HG02763 (cell line): ENCODE measurements around the gene NELL2.
A peak's percentile ranks its signal among the peaks of the same experiment; 100 is the strongest.
"Not testable (repeated sequence)": the region's sequence is repeated elsewhere in the genome, so short reads cannot be mapped to it uniquely, and the experiment has no call there.

Source experiments
- ATAC-seq: cut with Tn5 transposase; IDR thresholded peaks from one replicate; pipeline ENCODE4 v1.9.1; 2021; ENCODE audit warnings: mild to moderate bottlenecking, moderate library complexity; ENCODE audit not compliant: unreplicated experiment

The NELL2 gene

DNA sequence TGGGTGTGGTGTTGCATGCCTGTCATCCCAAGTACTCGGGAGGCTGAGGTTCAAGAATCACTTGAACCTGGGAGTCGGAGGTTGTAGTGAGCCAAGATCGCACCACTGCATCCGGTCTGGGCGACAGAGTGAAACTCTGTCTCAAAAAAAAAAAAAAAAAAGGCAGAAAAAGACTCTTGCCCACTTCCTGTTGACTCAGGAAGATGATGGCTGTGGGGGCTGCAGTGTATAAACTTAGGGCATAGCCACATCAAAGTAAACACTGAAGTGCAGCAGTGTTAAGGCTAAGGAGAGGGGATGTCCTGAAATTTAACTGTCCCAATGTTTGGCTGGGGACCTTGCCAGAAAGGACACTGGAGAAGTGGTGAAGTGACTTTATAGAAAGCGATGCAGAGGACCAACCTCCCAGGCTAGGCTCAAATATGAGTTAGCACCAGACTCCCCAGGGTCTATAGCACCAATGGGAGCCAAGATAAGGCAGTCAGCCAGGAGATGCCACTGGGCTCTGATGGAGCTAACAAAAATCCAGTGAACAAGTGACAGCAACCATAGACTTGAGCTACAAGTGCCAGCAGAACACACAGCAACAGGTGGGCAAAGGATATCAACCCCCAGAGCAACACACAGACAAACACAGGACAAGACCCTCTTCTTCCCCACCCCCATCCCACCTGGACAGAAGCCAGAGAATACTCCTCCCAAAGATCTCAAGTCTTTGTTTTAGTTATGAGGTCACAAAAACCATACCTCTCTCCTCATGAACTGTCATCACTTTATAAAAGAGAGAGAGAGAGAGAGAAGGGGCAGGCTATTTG is 28.0 kb downstream of the NELL2 start:
- ATAC-seq = peak; percentile 86

DNA sequence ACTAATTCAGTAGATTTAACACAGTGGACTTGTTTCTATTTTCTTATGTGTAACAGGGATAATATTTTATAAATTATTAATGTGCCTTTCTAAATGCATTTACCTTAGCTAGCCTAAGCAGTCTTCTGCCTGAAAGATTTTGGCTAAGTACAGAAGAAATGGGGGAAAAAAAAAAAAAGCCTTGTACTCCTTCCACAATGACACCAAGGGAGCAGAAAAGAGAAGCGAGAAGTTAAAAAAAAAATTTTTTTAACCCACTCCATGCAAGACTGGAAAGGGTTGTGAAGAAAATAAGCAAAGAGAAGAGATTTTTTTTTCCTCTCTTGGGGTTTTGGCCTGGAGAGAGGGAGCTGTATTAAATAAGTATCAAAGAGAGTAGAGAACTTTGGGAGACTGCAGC is 28.7 kb downstream of the NELL2 start:
- peak; percentile 17 for ATAC-seq

DNA sequence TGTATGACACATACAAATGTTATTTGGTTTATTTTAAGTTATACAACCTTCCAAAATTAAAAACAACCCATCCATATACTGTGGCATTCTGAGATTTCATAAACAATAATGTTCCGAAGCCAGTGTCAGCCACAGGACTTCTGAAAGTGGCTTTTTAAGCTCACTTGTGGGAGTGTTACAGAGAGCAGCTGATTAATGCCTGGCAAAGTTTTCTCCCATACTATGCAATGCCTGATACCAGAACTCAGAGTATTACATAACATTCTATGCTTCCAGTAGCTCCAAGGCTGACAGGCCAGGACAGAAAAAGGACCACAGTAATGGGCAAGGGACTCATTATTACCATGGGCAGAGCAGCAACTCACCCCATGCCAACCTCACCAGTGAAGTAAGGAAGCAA is 29.3 kb downstream of the NELL2 start:
- ATAC-seq = no peak

DNA sequence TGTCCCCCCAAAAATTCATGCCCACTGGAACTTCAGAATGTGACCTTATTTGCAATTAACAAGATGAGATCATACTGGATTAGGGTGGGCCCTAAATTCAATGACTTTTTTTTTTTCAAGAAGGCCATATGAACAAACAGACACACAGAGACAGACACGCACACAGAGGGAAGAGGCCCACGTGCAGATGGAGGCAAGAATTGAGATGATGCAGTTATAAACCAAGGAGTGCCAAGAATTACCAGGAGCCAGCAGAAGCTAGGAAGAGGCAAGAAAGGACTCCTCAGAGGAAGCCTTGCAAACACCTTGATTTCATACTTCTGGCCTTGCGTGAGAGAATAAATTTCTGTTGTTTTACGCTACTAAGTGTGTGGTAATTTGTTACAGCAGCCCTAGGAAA is 33.4 kb downstream of the NELL2 start:
- no peak for ATAC-seq

DNA sequence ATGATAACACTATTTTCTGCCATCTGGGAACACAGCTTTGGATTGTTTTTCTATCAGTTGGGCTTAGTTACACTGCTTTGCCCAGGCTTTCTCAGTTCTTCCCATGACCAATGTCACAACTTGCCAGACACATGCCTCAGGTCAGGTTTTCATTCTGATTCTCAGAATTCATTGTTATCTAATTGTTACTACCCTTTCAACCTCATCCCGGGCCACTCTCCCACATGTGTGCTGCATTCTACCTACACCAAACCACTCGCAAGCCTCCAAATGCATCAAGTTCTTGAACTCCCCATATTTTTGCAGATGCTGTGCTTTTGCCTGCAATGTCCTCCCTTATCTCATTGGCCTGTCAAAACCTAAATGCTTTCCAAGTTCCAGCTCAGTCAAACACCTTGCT is 36.3 kb downstream of the NELL2 start:
- ATAC-seq = no peak

DNA sequence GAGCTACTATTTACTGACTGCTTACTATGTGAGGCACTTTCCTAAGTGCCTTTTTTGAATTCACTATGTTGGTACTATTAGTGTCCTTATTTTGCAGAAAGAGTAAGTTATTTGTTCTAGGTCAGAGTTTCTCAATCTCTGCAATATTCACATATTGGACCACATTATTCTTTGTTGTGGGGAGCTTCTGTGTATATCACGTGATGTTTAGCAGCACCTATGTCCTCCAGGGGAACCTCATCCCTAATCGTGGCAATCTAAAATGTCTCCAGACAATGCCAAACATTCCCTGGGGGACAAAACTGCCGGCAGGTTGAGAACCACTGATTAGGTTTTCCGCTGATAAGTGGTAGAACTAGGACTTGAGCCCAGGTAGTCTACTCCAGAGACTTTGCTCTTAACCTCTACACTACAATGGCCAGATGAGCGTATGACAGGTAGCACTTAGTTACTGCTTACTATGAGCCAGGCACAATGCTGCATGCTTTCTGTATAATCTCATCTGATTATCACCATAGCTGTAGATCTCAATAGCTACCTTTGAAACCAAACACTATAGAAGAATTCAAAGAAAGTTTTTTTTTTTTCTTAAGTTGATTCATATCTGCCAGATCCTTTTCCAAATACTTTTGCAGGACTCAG is 38.9 kb downstream of the NELL2 start:
- ATAC-seq = no peak

DNA sequence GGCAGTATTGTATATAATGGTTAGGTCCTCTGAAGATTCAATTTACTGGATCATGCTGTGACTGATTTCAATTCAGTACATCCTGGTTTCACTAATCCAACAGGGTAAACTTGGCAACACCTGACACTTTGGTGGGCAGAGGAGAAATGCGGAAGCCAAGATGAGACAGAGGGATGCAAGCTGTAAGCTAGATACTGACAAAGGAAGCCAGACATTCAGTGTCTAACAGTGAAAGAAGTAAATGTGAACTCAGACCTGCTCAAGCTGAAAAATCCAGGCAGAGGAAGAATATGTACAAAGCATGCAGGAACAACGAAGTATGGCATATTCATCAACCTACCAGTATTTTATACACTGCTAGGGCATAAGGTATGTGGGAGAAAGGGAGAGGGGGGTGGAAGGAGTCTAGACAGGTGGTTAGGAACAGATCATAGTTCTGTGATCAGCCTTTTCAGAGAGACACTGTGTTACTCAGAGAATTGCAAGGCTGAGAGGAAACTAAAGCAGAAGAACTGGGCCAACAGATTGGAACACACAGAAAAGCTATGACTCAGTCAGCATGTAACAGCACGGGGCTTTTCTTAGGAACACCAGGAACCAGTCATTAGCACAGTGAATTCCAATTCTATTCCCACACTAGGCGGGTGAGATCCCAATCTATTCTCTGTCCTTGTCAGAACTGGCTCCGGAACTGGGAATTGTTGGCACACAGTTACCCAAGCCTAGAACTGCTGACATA is 40.3 kb downstream of the NELL2 start:
- ATAC-seq = no peak

DNA sequence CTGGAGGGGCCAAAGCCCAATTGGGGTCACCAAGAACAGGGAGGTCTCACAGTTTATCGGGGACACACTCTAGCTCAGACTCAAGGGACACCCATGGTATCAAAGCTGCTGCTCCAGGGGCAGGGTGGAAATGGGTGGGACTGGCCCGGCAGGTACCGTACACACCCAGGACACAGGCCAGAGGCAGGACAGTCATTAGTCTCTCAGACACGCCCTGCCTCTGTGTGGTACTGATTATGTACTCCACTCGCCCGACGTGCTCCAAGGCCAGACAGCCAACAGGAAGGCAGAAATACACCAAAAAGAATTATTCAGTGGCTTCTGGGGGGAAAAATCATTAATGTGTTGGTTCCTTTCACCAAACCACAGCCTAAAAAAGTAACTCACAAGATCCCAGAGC is 41.1 kb downstream of the NELL2 start:
- ATAC-seq = not testable (repeated sequence)

DNA sequence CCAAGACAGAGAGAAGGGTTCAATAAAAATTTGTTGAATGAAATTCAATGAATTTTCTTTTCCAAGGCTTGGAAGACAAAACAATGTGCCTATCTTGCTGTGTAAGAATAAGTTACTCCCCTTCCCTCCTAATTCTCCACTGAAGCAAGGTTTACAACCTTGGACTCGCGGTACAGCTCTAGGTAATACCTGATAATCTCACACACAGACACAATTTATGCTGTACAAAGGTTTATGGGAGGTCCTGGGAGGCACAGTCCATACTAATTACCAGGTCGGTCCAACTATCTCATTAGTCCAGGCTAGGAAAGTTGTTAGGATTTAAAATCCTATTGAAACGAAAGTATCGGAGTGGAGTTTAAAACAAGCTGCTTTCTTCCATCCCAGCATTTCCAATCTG is 42.6 kb downstream of the NELL2 start:
- no peak for ATAC-seq

DNA sequence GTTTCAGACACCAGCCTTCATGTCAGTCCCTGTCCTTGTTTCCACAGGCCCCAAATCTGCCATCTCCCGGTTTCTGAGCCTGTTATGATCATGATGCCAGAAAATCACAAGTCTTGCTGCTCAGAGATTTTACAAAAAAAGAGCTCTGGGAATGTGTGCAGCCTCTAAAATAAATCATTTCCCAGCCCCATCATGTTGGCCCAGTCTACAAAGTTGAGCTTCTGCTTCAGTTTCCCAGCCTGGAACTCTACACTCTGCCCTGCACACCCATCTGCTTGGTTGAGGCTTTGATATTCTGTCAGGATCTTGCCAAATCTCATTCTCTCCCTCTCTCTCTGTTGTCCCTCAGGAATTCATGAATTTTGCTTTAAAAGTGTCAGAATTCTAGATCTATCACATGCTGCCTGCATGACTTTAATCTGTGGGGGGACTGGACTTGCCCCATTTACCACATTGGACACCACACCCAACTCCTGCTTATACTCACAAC is 45.5 kb downstream of the NELL2 start:
- ATAC-seq = no peak

DNA sequence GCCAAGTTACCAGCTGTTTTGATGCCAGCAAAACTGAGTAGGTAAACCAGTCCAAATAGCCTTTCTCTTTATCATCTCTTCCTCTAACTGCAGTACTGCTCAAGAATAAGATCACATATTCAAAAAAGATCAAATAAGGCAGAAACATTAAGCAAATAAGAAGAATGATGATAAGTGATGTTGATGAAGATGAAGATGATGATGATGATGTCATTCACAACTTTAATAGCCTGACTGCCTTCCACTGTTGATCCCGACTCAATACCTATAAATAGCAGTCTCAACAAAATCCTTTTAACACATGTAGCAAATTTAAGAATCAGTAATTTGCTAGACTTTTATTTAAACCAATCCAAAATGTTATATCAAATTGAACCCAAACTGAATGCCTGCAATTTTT is 47.1 kb downstream of the NELL2 start:
- ATAC-seq = no peak

DNA sequence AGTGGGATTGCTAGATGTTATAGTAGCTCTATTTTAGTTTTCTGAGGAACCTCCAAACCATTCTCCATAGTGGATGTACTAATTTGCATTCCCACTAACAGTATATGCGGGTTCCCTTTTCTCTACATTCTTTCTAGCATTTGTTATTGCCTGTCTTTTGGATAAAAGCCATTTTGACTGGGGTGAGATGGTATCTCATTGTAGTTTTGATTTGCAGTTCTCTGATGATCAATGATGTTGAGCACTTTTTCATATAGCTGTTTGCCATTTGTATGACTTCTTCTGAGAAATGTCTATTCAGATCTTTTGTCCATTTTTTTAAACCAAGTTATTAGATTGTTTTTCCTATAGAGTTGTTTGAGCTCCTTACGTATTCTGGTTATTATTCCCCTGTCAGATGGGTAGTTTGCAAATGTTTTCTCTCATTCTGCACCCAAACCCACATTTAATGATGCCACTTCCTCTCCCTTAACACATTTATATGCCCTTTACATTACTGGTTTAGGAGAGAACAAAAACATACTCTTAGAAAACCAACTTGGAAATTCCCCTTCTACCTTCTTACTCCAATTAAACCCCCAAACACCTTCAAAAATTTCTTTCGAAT is 48.2 kb downstream of the NELL2 start:
- ATAC-seq = no peak

DNA sequence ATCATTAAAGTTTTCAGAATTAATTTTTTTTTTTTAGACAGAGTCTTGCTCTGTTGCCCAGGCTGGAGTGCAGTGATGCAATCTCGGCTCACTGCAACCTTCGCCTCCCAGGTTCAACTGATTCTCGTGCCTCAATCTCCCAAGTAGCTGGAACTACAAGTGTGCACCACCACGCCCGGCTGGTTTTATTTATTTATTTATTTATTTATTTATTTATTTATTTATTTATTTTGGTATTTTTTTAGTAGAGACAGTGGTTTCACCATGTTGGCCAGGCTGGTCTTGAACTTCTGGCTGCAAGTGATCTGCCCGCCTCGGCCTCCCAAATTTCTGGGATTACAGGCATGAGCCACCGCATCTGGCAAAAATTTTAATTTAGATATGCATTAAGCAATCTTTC is 54.4 kb downstream of the NELL2 start:
- not testable (repeated sequence) for ATAC-seq

DNA sequence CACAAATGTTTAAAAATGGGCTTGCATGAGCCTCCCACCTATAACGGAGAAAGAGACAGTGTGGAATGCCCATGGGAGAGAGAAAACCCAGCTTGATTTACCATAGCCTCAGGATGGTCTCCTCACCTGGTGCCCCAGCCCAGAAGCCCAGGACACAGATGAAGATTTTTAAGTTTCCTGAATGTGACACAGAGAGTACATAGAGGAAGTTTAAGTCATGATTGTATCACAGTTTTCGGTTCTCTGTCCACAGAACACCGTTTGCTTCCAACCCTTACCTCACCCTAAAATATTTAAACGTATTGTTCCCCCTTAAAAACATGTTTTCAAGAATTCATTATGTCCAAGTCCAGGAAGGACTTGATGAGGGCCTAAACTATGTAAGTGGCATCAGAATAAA is 56.2 kb downstream of the NELL2 start:
- ATAC-seq = no peak

DNA sequence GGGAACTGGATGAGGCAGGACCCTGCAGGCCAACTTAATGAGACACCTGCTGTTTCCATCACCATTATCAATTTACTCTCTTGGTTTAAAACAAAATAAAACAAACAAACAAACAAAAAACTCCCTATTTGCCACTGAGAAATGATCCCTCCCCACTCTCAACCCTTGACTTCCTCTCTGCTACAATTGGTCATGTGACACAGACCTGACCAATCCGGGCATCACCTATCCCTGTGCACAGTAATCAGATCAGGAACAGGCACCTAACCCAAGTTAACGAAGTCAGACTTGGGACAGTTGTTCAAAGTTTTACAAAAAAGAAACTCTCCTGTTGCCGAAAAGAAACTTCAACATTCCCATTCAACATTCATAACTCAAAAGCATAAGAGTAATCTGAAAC is 58.4 kb downstream of the NELL2 start:
- no peak for ATAC-seq

DNA sequence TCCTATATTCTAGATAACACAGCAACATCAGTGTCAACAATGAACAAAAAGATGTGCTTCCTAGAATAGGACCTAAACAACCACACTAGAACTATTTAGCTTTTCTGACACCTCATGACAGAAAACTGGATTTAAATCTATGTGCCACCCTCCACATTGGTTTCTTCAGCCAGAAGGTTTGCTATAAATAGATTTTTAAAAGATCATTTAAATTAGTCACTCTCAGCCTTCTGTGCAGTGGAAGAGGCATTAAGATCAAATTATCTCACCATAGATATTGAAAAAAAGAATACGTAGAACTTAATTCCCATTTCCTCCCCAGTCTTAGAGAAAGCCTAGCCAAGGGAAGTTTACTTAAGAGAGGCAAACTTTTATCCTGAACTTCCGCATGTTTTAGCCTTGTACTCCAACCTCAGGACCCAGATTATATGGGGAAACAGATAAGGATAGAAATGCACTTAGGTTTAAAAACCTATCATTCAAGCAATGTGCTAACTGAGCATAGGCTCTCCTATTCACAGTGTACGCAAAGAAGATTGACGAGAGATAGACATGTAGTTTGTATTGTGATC is 59.6 kb downstream of the NELL2 start:
- no peak for ATAC-seq

DNA sequence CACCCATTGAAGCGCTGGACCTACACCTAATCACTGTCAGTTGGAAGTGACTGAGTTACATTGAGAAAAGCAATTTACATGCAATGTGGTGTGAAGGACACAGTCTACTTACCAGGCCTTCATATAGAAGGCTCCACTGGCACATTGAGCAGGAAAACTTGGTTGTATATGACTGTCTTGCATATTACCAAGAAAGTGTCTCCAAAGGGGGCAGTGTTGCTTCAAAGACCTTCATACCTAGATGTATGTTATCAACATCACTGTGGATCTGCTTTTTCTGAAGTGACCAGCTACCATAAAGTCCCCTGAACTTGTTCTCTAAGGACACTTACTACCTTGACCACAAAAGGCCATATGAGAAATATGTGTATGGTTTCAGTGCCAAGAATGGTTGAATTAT is 64.1 kb downstream of the NELL2 start:
- no peak for ATAC-seq

DNA sequence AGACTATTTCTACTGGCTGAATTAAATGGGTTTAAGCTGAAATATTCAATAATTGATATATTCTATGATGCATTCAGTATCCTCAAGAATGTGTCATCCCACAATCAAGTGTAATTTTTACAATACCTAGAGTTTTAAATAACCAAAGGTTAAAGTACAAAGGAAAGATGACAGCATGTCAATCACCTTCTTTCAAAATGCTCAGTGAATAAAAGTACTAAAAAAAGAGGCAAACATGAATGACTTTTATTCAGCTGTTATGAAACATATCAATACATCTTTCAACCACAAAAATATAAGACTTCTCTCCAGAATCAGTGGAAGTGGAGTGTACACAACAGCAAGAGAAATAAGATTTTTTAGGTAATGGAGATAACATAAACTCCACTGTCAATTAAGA is 72.0 kb downstream of the NELL2 start:
- no peak for ATAC-seq

DNA sequence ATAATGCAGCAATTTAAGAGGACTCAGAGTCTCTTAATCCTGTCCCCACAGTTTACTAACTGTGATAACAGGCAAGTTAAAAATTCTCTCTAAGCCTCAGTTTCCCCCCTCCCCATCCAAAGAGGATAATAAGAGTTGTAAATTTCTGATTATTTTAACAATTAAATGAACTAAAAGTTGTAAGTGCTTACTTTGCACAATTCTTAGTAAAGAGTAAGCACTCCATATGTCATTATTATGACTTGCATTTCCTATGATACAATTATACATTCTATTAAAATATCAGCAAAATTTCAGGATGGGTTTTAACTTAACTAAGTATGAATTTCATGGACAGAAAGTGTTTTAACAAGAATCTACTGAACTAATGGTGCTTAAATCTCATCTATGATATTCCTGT is 80.1 kb downstream of the NELL2 start:
- no peak for ATAC-seq

DNA sequence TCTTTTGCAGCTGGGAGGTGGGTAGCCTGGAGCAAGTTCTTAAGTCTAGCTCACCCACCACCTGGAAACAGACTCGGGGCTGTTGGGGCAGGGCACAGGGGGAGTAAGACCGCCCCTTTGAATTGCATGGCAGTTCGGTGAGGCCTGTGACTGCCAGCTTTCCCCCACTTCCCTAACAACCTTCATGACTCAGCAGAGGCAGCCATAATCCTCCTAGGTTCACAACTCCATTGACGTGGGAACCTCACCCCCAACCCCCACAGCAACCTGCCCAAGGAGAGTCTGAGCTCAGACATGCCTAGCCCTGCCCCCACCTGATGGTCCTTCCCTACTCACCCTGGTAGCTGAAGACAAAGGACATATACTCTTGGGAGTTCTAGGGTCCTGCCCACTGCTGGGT is 87.4 kb downstream of the NELL2 start:
- no peak for ATAC-seq

DNA sequence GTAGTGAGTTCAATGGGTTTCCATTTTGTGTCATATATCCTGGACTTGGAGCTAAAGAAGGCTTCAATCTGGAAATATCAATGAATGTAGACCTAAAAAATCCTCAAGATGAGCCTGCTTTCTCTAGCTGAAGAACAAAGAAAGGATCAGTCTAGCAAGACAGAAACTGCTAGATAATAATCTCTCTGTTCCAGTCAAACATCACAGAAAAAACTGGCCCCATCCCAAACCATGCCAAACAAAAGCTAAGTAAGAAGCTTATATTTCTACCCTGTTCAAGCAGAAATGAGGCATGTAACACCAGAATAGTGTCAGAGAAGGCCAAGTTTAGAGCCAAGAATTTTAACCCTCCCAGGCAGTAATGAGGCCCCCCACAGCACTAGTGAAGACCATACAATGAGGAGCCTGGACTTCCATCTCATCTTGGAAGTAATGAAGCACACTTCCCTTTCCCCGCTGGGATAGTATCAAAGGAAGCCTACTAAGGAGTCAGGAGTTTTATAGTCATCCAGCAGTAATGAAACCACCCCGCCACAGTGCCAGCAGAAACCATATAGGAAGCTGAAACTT is 95.8 kb downstream of the NELL2 start:
- ATAC-seq = no peak
